GM12892 (cell line): ENCODE data around the gene GABRB1.

ENCODE experiments used
- POLR2A ChIP-seq: IDR thresholded peaks from 2 replicates; pipeline ENCODE4 v1.6.1; 2011; ENCODE audit warnings: low read depth, low read length, control low read depth
- TAF1 ChIP-seq: IDR thresholded peaks from 2 replicates; pipeline ENCODE4 v1.6.1; 2011; ENCODE audit warnings: low read depth, mild to moderate bottlenecking, control low read depth, low read length, borderline replicate concordance

DNA sequence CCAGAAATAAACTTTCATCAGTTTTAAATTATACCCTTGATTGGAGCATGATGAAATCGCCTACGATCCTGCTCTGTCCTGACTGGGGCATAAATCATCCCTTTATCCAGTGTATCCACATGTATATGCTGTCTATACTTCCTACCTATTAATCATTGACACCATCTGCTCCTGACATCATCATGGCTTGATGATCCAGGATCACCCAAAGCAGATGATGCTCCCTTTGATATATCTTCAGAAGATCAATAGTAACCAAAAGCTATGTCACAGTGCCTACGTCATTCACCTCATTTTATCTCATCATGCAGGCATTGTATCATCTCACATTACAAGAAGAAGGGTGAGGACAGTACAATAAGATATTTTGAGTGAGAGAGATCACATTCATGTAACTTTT, 294.7 kb downstream of the GABRB1 start:
- TF ChIP-seq POLR2A (no peak), TAF1 (no peak)
